HG02678 (cell line): ENCODE data around the gene GOLGA2.
A peak's percentile ranks its signal among the peaks of the same experiment; 100 is the strongest.

Experiments used
- ATAC-seq: cut with Tn5 transposase; IDR thresholded peaks from one replicate; pipeline ENCODE4 v1.9.1; 2021; ENCODE audit warnings: mild to moderate bottlenecking, moderate library complexity; ENCODE audit not compliant: unreplicated experiment

GOLGA2 gene

DNA sequence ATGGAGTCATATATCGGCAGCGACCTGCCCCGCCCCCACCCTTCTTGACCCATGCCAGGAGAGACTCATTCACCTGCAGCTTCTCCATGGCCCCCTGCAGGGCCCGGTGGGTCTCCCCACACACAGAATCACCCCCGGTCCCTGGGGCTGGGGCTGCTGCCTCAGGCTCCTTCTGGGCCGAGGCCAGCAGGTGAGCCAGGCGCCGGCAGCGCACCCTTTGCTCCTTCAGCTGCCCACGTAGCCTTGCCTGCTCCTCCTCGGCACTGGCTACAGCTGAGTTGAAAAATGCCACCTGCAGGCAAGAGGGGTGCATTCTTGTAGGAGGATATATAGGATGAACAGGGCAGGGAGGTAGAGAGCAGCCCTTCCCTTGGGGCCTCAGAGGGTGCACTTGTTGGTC lies 17.9 kb downstream of the GOLGA2 start:
- no peak for ATAC-seq

DNA sequence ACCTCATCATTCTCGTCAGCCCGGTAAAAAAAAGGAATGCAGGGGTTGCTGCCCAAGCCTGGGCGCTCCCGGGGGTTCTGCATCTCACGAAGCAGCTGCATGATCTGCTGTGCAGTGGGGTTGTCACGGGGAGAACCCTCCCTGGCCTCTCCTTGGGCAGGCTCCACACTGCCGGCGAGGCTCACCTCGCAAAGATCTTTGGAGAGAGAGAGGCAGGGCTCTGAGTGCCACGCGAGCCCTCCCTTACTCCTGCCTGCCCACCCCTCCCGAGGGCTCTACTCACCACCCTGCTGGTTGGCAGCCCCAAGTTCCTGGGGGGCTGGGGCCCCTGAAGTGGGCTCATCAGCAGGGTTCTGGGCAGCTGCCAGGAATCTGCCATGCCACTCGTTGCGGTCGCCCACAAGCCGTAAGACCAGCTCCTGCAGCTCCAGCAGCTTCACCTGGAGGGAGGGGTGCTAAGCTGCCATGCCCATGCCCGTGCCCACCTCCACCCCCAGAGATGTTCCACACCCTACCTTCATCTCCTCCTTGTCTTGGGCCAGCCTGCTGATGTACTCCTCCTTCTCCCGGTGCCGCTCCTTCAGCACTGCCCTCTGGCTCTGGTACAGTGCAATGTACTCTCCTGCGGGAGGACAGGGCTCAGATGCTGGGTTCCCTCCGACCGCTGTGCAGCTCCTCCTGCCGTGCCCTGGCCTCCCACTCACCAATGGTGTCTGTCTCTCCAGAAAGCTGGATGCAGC lies 18.6 kb downstream of the GOLGA2 start:
- no peak for ATAC-seq

DNA sequence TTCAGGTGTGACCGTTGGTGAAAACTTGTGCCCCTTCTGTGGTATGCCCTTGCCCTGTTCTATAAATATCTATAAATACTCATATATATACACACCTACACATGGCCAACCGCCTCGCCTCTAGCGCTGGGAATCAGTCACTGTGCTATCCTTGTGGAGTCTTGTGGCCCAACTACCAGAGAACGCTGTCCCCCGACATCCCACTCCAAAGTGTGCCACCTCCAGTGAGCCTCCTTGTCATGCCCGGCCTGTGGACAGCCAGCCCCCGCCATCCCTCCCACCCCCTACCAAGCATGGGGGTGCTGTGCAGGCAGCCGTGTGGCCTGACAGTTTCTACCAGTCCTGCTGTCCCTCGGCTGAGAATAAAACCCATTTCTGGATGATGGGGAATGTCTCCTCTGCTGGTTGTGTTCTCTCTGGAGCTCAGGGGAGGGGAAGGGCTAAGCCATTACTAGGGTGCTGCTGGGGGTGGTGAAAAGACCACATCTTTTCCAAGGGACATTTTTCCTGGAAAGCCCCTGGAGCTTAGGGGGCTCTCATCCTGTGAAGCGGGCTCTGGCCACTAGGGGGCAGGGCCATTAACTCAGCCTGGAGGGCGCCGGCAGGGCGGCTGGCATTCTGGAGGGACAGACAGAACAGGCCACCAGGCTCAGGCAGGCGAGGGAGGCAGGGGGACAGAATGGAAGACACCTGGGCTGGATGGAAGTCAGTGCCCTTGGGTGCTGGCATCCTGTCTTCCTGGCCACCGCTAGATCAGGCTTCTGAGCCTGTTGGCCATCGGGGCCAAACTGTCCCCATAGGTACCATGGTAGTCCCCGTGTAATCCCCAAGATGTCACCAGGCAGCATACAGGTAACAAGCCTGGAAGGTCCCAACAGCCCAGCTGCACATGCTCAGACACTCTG lies 20.7 kb downstream of the GOLGA2 start:
- no peak for ATAC-seq

DNA sequence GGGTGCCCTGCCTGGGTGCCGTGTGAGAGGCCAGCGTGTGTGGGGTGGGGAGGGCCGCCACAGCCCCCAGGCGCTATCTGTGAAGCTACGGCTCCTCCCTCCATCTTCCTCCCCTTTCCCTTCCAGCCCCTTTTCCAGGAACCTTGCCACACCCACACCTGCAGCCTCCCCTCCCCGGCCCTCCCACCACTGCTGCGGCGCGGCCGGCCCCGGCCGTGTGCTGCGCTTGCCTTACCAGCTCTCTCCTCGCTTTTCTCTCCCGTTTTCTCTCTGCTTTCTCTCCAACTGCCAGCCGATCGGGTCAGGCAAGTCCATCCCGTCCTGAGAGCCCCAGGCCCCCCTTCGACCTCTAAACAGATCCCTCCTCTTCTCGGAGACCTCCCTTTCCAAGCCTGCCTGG lies 21.4 kb downstream of the GOLGA2 start:
- ATAC-seq: no peak

DNA sequence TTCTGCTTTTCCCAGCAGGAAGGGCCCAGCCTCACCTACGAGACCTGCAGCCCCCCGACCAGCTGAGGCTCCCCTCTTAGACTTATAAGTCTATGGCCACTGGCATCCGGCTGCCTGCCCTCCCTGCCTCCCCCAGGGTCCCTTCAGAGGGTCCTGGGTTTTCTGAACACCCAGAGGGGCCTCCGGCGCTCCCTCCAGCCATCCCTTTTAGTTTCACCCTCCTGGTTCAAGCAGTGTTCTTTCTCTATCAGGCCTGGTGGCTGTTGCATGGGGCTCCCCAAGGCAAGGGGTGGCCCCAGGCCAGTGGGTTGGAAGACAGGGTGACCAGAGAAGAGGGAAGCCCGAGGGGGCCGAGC lies 21.8 kb downstream of the GOLGA2 start:
- ATAC-seq: no peak

DNA sequence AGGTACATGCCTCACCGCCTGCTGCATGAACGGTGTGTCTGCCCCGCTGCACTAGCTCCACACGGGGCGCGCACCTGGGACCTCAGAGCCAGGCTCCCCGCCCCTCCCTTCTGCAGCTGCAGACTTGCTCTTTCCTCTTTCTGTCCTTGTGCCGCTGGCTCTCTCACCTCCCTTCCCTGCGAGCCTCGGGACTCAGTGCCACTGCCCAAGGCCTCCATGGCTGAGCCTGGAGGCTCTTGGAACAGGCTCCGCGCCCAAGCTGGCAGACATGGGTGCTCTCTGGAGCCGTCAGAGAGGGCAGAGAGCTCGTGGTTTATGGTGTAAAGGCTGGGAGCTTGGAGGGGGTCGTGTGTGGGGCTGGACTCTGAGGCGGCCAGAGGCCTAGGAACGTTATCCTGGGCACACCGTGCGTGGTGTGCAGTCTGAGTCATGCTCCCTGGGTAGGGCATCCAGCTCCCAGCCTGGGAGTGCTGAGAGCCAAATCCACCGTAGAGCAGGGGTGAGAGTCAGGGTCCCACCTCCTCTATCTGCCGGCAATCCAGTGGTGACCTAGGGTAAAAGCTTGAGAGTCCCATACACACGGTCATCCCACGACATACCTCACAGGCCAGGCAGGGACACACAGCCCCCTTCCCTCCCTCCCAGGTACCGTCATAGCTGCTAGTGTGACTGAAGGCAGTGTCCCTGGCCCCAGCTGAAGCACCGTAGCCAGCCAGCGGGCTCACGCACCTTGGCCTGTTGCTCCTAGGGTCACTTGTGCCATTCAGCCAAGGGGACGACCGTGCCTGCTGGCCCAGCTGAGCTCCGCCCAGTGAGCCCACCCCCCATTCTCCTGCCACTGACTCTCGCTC lies 22.4 kb downstream of the GOLGA2 start:
- no peak for ATAC-seq

DNA sequence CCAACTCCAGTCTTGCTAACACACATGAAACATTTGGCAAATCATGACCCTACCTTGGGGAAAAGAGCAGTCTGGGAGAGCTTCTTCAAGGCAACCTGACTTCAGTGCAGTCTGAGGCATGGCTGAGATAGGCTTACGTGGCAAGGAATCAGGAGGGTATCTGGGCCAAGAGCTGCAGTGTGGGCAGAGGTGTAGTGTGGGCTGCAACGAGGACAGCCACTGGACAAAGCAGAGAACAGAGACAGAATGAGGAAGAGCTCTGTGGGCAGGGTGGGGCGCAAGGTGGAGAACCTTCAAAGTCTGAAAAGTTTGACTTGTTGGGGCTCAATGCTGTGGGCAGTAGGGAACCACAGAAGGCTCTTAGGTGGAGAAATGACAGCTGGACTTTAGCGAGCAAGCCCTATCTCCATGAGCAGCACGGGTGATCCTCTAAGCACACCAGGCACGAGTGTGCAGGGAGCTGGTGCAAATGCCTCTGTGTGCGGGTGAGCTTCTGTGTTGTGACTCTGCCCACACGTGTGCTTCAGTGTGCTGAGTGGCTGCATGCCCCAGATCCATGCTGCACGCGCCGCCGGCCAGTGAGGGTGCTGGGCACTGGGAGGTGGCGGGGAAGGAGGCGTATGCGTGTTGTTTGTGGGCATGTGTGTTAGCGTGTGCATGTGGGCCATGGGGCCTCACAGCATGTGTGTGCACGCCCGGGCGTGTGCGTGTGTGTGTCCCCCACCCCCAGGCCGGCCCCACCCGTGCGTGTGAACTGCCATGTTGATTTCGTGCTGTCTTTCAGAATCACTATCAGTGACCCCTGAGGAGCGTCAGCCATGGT lies 23.3 kb downstream of the GOLGA2 start:
- ATAC-seq: no peak

DNA sequence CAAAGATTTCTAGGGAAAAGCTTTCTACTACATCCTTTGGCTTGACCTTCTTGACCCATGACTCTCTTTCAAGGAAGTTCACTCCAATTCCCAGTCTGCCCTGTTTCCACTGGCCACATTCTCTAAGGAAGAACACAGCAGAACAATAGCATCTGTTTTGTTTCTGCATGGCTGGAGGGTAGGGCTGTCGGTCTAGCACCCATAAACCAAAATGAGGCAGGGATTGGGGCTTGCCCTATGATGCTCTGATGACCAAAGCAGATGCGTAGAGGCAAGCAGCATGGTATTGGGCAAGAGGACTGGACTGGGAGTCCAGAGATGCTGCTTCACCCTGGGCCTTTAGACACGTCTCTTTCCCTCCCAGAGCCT lies 24.1 kb downstream of the GOLGA2 start:
- ATAC-seq: no peak

DNA sequence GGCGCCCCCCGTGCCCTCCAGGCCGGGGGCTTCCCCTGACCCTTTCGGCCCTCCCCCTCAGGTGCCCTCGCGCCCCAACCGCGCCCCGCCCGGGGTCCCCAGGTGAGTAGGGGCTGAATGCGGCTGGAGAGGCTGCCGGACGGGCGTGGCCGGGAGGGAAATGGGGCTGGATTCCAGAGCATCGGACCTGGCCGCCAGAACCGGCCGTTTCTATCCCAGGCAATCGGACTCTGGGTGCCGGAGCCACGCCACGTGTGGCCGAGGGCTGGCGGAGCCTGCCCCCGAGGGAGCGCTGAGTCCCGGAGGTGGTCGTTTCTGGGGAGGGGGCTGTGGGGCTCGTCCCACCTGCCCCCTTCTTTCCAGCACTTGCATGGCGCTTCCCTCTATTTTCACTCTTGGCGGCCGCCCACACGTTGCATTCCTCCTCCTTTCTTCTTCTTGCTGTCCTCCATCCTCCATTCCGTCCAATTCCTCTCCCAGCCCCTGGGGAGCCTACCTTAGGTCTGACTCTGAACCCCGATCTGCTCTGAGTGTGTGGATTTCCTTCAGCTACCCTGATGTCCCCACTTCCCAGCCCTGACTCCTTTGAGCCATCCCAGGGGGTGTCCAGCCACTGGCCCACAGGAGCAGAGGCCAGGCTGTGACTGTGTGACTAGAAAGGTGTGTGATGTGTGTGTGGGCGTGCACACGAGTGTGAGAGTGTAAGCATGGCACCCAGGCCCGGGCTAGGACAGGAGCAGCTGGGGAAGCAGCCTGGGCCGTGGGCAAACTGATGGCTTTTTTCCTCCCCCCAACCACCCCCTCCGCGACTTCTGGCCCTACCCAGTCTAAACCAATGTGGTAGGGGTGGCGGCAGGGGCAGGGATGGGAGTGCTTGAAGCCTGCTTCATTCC lies 24.7 kb downstream of the GOLGA2 start:
- no peak for ATAC-seq

DNA sequence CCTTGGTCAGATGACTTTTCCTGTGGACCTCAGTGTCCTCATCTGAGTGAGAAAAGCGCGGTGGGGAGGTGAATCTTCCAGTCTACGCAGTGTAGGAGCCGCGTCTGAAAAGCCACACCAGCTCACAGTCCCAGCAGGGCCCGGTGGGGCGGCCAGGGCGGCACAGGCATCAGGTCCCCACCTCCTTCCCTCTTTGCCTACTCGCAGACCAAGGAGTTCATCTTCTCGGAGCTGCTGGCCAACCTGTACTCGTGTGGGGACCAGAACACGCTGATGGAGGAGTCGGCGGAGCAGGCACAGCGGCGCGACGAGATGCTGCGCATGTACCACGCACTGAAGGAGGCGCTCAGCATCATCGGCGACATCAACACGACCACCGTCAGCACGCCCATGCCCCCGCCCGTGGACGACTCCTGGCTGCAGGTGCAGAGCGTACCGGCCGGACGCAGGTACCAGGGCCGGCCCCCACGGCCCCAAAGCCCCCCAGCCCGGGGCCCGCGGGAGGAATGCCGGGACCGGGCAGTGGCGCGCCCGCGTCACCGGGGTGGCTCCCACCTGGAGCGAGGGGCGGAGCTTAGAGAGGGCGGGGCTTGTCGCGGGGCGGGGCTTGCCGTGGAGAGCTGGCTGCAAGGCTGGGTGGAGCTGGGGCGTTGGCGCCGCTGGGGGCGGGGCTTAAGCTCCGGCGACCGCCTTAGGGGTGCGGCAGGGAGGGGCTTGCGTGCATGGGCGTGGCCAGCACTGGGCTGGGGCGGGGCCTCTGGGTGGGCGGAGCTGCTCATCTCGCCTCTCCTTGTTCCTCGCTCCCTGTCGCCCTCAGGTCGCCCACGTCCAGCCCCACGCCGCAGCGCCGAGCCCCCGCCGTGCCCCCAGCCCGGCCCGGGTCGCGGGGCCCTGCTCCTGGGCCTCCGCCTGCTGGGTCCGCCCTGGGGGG lies 25.6 kb downstream of the GOLGA2 start:
- ATAC-seq: peak; percentile 78

DNA sequence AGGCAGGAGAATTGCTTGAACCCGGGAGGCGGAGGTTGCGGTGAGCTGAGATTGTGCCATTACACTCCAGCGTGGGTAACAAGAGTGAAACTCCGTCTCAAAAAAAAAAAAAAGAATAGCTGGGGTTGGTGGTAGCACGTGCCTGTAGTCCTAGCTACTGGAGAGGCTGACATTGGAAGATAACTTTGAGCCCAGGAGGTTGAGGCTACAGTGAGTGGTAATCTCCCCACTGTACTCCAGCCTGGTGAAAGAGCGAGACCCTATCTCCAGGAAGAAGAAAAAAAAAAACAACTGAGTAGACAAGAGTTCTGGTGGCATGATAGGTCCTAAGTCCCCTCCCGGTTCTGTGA lies 26.3 kb downstream of the GOLGA2 start:
- ATAC-seq: no peak

DNA sequence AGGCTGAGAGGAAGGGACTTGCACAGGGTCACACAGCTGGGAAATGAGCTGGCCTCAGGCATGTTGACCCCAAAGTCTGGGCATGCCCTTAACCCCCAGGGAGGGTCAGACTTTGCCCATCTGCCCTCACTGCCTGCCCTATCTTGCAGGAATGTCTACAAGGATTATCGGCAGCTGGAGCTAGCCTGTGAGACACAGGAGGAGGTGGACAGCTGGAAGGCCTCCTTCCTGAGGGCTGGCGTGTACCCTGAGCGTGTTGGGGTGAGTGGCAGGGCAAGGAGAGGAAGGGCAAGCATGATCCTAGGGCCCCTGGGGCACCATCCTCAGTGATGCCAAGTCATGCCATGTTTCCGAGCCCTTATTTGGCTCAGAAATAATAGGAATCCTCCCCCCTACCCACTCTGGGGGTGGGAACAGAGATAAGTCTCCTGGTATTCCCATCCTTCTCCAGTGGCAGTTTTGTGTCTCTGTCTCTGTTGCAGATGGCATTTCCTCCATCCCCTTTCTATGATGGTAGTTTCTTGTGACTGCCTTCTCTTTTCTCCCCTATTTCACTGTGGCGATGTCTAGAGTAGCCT lies 28.5 kb downstream of the GOLGA2 start:
- ATAC-seq: no peak

DNA sequence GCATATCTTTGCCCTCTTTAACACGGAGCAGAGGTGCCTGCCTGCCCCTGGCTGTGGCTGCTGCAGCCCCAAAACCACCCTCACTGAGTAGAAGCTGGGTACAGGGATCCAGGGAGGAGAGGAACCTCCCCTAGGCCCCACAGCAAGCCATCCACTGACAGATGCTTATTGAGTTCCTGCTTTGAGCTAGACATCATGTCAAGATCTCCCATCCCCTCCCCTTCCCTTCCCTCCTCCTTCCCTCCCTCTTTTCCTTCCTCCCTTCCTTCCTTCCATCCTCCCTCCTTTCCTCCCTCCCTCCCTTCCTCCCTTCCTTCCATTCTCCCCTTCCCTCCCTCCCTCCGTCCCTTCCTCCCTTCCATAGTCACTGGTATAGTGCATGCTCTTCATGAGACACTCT lies 29.3 kb downstream of the GOLGA2 start:
- no peak for ATAC-seq

DNA sequence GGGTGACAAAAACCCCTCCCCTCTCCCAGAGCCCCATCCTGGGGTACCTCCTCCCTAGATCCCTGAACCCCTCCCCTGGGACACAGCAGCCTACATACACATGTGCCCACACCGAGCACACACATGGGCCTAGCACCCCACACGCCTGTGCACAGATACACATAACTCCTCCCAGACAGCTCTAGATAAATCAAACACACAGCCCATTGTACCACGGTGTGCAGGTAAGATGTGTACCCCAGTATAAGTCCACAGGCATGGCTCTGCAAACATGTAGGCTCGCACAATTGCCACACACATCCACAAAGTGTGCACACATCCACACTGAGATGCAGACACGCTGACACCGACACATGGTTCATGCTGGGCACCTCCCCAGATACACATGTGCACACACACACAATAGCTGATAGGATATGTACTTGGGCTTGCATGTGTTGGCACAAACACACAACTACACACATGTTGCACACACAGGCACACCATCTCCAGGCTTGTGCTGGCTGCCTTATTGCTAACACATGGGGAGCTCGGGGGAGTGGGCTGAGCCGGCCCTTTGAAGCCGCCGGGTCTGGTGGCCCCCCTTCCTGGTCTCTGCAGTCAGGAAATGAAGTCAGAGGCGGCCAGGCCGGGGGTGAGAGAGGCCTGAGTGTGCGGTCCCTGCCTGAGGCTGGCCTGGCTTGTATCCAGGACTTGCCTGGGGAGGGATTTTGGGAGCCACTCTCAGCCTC lies 30.2 kb downstream of the GOLGA2 start:
- ATAC-seq: no peak

DNA sequence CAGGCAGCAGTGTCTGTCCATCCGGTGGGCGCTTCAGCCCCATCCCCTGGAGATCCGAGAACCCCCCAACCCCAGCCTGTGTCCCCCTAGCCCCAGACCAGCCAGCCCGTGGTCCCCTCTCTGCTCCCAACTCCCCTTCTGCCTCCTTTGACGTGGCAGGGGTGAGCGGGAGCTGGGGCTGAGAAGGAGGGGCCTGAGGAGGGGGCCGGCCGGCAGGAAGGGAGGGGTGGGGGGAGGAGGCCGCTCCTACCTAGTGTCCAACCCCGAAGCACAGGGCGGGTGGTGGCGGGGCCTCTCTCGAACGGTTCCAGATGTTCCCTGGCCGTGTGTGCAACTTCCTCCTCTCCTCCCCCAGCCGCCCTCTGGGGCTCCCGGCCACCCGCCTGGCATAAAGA lies 31.0 kb downstream of the GOLGA2 start:
- no peak for ATAC-seq

DNA sequence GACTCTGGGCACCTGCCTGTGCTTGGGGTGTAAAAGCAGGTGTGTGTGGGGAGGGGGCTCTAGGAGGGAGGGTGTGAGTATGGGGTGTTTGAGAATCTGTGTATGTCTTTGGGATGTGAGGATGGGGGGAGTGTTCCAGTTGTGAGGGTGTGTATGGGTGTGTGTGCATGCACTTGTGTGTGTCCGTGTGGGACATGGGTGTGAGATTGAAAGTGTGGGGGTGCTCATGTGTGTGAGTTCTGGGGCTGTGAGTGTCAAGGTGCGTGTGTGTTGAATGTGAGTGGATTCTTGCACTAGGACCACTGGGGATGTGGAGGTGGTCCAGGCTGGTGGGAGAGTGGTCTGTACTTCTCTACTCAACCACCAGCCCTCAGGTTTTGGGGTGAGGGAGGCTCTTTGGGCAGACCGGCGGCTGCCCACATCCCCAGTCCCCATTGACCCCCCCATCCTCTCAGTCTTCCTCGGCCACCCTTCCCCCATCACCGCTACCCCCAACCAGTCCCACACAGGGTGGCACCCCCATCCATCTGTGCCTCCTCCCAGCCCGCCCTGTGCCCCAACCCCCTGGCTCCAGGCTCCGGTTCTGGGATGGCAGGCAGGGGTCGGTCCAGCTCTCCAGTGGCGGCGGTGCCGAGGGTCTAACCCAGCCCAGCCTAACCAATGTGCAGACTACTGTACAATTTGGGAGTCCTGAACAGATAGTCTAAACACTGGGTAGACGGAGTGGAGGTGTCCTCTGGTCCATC lies 31.5 kb downstream of the GOLGA2 start:
- ATAC-seq: no peak
